ENCODE data around the gene AKT1S1.

DNA sequence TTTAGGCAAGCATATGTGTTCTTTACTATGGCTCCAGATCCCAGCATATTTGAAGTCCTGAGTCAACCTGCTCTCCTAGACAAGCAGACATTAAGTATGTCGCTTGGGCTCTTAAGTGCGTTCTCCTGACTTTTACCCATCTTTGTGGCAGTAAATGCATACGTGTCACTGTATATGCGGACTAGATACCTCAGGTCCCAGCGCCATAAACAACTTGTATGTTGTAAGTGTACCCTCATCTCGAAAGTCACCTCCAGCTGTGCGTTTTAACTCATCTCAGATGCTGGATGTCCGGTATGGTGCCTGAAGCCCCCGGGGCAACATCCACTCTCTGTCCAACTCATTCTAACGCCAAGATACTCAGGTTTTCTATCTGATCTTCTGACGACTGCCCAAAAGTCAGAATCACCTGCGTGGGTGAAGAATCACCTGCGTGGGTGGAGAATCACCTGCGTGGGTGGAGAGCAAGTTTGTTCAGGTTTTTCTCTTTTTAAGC, 24.5 kb downstream of the AKT1S1 start:
- TF ChIP-seq CTCF (conservative IDR thresholded peaks at IDR 0.05; ENCODE audit: low read length) (no peak), EZH2phosphoT487 (IDR thresholded peaks at IDR 0.05; ENCODE audit: borderline replicate concordance, low read depth, low read length) (no peak)
